HG02759 (cell line): ENCODE results near the gene XAGE2.
"Not testable (repeated sequence)": the region's sequence is repeated elsewhere in the genome, so short reads cannot be mapped to it uniquely, and the experiment has no call there.

Experiments used
- ATAC-seq: cut with Tn5 transposase; IDR thresholded peaks from one replicate; pipeline ENCODE4 v1.9.1; 2021; ENCODE audit warnings: mild to moderate bottlenecking, moderate library complexity; ENCODE audit not compliant: unreplicated experiment

The XAGE2 gene

GRCh38 chrX:52368368-52369055 is at the start of gene XAGE2:
TSS of gene XAGE2 (plus strand) at chrX:52369021. CDS start at chrX:52370015, 994 bp downstream.
- no peak for ATAC-seq

- no peak for ATAC-seq
These were observed 31.4 kb upstream of the XAGE2 start for GRCh38 chrX:52337410-52337809.

GRCh38 chrX:52341493-52341892 is 27.3 kb upstream of the XAGE2 start:
- ATAC-seq: no peak

- ATAC-seq: not testable (repeated sequence)
These were observed 25.7 kb upstream of the XAGE2 start for GRCh38 chrX:52343131-52343530.

- not testable (repeated sequence) for ATAC-seq
These were observed 23.4 kb upstream of the XAGE2 start for GRCh38 chrX:52345402-52345801.

GRCh38 chrX:52346174-52347165 is 22.4 kb upstream of the XAGE2 start:
- ATAC-seq: no peak

- no peak for ATAC-seq
These were observed 19.1 kb upstream of the XAGE2 start for GRCh38 chrX:52349681-52350080.

- ATAC-seq: no peak
These were observed 16.3 kb upstream of the XAGE2 start for GRCh38 chrX:52352551-52352950.

GRCh38 chrX:52353838-52354237 is 15.0 kb upstream of the XAGE2 start:
- ATAC-seq: no peak

GRCh38 chrX:52355108-52355507 is 13.7 kb upstream of the XAGE2 start:
- ATAC-seq: no peak

- no peak for ATAC-seq
These were observed 9.1 kb upstream of the XAGE2 start for GRCh38 chrX:52359614-52360232.

- no peak for ATAC-seq
These were observed 6.9 kb upstream of the XAGE2 start for GRCh38 chrX:52361941-52362340.

- no peak for ATAC-seq
These were observed 5.5 kb upstream of the XAGE2 start for GRCh38 chrX:52363247-52363883.

- ATAC-seq: no peak
These were observed 10.0 kb downstream of the XAGE2 start for GRCh38 chrX:52378870-52379269.

GRCh38 chrX:52380993-52381392 is 12.2 kb downstream of the XAGE2 start:
- ATAC-seq: no peak

- no peak for ATAC-seq
These were observed 41.9 kb downstream of the XAGE2 start for GRCh38 chrX:52410439-52411394.

- no peak for ATAC-seq
These were observed 46.5 kb downstream of the XAGE2 start for GRCh38 chrX:52415304-52415703.

- no peak for ATAC-seq
These were observed 48.0 kb downstream of the XAGE2 start for GRCh38 chrX:52416816-52417215.

- no peak for ATAC-seq
These were observed 52.1 kb downstream of the XAGE2 start for GRCh38 chrX:52420824-52421443.
